Left kidney (tissue), 2 donors: ENCODE measurements around the gene PNMA1. TPM values are rescaled to one million over a fixed set of nuclear protein-coding genes. Genes with fewer than 3 reads are reported as not detected.
"Not testable (repeated sequence)": the region's sequence is repeated elsewhere in the genome, so short reads cannot be mapped to it uniquely, and the experiment has no call there.

Experiments
- DNase-seq: peaks from one replicate; pipeline ENCODE4 v3.0.0-alpha.2; 2013
- polyA plus RNA-seq: library from polyadenylated mRNA; unstranded; fragments of 120-200 nt; gene quantifications from one replicate; pipeline ENCODE4 v1.2.1, GENCODE V29; 2013; ENCODE audit not compliant: insufficient read length

Gene PNMA1
- polyA plus RNA-seq, 1 donor, result 91.6 TPM

DNA sequence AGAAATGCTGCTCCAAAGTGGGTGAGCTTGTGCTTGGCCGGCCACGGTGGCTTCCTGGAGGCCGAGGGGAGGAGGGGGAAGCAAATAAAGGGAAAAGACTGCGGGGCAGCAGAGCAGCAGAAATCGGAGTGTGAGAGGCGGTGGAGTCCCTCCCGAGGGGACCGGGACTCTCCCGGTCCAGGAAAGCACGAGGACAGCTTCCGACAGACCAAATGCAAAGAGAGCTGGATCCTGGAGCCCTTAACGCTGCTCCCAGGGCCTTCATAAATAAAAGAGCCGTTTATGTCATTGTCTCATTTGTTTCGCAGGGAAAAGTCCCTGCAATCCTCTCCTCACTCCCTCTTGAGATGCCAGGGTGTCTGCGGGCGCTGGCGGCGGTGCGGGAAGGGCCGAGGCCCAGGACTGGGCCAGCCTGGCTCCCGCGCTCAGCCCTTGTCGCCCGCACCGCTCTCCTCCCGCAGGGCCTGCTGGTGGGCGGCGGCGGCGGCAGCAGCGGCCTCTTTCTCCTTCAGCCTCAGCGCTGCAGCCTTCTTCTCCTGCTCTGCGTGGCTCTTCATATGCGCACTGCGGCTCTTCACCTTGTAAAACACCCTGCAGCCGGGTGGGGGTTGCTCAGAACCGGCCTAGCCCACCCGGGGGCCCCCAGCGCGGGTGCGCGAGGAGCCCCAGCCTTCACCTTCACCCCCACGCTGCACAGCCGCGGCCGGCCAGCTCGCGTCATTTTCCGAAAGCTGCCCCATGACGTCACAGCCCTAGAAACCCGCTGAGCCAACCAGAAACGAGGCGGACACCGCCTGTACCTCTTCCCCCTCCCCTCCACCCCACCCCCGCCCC lies 4.5 kb upstream of the PNMA1 start:
- DNase-seq, result peak; percentile 77

DNA sequence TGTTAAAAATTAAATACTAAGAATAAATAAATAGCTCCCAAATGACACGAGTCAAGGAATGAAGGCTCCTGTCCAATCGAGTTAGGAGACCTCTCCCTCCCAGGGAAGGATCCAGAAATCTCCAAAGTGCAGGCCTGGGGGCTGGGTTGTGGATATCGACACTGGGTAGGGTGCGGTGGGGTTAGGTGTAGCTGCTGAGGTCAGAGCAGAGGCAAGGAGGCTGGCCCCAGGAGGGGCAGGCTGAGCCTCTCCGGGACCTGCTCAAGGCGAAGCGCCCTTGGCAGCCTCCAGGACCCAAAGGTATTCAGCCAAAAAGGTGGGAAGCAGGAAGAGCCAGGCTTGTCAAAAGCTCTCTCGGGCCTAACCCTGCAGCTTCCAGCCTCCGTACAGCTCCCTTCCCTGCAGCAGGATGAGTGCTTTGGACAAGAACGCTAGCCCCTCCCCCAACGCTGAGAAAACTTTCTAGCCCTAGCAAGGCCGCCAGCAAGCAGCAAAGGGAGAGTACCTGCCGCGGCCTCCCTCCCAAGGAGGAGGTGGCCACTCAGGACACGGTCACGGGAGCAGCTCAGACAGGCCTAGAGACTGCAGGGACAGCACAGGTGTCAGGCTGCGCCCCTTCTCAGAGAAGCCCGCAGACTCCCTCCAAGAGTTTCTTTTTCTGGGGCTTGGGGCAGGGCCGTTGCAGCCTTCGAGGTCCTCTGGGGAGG lies 3.7 kb upstream of the PNMA1 start:
- peak; percentile 81 for DNase-seq

DNA sequence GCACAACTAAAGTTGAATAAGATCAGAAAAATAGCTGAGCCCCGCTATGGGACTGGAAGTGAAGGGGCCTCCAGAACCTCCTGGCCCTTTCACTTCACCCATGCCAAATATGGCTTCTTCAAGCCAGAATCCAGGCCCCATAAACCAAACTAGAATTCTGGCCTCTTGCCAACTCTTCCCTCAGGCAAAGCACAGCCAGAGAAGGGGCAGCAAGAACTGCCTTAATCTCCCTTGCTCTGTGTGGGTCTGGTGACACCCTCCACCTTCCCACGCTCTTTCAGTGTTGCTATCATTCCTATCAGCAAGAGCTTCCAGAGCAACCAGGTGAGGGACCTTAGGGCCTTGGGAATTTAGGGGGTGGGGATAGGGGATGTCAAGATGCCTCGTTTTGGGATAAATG lies 3.1 kb upstream of the PNMA1 start:
- peak; percentile 66 for DNase-seq

DNA sequence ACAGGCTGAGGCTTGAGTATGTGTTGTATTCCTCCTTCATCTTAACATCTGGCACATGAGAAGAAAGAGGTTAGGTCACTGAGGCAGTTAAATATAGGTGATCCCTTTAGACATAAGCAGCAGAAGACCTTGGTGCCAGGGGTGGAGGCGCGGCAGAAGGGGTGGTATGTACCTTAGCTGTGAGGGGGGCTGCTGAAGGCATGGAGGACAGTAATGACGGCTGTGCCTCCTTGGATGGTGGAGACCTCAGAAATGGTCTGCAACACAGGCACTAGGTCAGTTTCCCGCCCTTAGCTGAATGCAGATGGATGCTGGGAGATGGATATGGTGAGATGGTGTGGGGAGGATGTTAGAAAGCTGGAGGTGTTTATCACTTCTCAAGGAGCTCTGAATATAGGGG lies 1.5 kb upstream of the PNMA1 start:
- DNase-seq, result no peak

DNA sequence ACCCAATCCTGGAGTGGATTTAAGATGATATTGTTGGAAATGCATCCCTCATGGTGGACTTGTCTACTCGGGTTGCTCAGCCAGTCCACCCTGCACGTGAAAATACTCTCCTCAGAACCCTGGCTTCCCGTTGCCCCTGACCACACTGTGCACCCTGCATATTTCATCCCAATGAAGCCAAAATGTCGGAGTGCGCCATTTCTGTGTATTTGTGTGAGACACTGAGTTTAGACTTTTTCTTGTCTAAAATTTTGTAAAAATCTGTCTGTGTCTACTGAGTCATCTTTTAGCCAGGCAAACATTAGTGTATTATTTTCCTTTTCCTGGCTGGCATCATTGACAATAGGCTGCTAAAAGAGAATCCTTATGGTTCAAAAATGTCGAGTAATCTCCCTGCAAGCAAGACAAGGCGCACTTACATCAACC lies 485 bp upstream of the PNMA1 start:
- DNase-seq, result no peak

DNA sequence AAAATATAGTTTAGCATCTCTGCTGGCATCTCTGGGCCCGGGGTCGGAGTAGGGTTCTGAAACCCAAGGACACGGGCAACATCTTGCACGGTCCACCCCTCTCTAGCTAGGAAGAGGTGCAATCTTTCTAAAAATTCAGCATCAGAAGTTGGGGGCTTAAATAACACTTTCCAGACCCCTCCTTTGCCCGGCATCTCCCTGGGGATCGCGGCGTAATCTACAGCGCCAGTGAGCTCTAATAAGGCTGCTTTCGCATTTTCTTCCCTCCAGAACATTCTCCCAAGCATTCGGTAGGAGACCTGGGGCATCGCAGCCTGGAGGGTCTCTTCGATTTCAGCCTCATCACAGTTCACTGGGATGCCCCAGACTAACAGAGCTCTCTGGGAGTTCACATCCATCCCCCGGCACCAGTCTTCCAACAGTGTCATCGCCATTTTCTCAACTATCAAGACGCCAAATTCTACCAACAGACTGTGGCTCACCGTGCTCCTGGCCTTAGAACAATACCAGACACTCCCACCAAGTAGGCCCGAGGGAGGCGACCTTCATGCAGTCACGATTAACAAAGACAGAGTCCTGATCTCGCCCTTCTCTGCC lies 880 bp downstream of the PNMA1 start:
- DNase-seq, result no peak

DNA sequence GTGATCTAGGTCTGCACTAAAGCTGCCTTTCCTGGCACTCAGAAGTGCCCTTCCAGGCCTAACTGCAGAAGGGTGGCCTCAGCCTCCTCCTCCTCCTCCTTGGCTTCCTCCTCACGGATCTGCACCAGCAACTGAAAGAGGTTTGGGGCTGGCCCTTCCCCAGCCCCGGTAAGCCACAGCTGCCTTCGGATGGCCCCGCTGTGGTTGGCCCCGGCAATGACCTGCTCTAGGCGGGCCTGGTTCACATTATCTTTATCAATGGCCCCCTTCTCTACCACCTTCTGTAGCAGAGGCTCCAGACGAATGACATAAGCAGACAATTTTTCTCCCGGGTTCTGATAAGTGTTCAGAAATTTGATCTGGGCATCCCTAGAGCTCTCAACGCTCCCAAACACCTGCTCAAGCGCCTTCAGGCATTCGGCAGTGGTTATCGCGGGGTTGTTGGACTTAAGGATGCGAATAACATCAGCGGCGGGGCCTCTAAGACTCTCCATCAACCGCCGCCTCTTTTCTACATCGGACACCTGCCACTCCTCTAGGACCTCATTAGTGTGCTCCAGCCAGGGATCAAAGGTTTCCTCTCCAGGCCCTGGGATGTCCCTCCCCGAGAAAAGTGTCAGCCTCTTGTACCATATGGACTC lies 1.5 kb downstream of the PNMA1 start:
- DNase-seq, result no peak

DNA sequence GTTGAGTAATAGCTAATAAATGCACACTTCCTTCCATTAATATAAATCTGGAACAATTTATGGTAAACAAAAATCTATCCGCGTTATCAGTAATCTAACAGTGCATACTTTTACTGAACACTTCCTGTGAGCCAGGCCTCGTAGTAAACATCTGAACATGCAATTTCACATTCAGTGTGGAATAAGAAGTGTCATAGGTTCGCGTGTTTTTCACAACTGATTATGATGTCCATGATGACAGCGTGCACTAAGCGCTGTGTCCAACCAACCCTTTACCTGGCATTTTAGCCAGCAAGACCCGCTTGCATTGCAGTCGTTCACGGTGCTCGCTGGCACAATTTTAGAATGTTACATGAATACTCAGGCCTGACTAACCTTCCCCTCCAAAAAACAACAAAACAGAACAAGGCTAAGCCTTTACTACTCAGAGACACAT lies 2.1 kb downstream of the PNMA1 start:
- no peak for DNase-seq

DNA sequence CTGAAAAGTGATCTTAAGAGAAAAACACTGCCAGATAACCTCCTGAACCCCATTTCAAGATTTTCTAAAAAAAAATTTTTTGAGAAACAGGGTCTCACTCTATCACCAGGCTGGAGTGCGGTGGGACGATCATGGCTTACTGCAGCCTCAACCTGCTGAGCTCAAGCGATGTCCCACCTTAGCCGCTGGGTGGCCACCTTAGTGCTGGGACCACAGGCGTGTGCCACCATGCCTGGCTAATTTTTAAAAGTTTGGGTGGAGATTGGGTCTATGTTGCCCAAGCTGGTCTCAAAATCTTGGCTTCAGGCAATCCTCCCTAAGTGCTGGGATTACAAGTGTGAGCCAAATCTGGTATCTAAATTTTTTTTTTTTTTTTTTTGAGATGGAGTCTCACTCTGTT lies 3.4 kb downstream of the PNMA1 start:
- DNase-seq, result no peak

DNA sequence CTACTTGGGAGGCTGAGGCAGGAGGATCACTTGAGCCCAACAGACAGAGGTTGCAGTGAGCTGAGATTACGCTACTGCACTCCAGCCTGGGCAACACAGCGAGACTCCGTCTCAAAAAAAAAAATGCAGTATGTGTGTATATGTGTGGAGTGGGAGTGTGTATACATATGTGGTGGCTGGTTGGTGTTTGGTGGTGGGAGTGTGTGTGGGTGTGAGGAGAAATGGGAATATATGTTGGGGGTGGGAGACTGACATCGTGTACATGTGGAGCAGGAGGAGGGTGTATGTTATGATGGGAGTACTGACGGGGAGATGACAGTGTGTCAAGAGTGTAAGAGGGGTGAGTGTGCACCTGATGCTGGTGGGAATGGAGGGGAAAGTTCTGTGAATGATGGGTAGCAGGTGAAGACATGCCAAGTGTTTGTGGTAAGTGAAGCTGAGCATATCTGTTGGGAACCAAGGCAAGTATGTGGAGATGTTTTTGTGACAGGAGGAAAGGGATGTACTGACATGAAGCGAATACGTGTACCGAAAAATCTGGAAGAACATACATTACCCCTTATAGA lies 4.2 kb downstream of the PNMA1 start:
- no peak for DNase-seq

DNA sequence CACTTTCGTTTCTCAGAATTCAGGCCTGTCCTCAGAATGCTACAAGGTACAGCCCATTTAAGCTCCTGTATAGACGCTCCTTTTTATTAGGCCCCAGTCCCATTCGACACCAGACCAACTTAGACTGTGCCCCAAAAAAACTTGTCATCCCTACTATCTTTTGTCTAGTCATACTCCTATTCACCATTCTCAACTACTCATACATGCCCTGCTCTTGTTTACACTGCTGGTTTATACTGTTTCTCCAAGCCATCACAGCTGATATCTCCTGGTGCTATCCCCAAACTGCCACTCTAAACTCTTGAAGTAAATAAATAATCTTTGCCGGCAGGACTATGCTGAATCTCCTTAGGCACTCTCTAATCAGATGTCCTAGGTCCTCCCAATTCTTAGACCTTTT lies 6.1 kb downstream of the PNMA1 start:
- not testable (repeated sequence) for DNase-seq

DNA sequence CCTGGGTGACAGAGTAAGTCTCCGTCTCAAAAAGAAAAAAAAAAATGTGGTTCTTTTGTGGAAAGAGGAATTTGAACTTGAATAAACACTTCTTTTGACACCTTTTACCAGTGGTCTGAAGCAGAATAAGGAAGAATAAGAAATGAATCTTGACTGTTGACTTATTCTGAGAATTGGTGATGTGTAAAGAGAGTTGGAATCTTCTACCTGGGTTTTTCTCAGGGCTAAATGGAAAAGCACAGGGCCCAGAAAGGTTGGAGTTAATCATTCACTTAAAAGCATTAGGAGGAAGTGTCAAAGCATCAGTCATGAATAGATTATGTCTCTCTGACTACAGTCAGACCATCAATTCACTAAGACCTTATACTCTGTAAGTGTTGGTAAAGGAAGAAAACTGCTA lies 13.9 kb downstream of the PNMA1 start:
- DNase-seq, result no peak

DNA sequence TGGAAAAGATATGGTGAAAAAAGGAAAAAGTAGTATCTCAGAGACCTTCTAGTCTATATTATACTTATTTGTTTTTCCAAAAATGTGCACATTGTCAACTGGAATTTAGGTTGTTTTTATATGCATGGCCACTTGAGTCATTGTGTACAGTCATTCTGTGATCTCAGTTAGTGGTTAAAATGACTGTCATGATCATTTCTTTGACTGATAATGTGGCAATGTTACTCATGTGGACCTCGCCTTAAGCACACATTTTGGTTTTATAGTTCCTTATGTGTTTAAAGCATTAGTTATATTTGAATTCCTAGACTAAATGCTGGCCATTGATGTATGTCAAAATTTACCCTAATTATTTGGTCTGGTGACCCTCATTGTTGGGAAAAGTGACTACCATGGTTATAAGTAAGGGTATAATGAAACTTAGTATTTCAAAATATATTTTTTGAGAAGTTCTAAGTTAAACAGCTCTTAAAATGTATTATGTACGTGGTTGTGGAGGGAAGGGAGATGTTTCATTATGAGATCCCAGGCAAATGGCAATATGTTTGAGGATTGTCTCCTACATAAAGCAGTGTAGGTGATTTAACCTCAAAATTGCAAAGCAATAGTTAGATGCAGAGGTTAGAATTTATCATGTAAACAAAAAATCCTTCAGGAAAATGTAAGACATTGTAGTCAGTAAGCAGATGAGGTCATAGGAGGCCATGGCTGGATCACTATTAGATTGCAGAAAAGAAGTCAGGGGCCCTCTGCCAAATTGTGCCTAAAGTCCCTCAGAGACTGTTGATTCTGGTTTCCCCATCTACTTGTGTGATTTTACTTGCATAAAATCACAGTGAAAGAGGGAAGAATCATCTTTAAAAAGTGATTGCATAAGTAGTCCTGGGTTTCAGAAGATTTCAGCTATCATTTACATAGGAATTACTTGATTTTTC lies 17.5 kb downstream of the PNMA1 start:
- DNase-seq, result no peak

DNA sequence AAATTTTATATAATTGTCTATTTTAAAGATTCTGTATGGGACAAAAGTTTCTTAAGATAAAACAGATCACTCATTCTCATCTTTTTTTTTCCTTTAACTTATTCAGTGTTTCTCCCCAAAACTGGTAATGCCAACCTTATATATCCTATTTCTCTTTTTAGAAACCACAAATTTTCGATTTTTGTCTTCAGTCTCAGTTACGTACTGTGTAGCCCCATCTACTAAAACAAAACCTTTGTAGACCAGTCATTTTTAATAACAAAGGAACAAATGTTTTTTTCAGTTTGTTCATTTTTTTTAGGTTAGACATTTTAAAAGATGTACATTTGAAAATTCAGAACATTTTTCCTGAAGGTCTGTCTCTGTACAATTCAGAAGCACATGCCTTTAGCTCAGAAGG lies 18.2 kb downstream of the PNMA1 start:
- DNase-seq, result no peak

DNA sequence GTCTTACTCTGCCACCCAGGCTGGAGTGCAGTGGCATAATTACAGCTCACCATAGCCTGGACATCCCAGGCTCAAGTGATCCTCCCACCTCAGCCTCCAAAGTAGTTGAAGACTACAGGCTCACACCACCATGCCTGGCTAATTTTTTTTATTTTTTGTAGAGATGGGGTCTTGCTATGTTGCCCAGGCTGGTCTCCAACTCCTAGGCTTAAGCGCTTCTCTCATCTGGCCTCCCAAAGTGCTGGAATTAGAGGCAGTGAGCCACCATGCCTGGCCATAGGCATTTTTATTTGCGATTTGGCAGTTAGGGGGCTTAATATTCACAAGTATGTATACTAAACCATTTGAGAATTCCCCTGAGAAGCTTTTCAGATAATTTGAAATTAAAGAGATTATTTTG lies 19.1 kb downstream of the PNMA1 start:
- DNase-seq, result no peak

DNA sequence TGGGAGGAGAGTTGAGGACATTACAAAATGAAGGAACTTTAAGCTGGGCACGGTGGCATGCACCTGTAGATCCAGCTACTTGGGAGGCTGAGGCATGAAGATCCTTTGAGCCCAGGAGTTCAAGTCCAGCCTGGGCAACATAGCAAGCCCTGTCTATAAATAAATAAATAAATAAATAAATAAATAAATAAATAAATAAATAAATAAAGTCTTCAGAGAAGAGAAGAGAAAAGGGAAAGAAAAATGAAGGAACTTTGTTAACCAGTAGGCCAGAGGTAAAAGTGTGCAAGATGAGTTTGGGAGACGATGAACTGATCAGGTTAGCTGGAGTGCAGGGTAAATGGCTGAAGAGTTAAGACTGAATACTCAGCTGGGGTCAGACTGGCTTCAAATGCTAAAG lies 20.1 kb downstream of the PNMA1 start:
- DNase-seq, result no peak

DNA sequence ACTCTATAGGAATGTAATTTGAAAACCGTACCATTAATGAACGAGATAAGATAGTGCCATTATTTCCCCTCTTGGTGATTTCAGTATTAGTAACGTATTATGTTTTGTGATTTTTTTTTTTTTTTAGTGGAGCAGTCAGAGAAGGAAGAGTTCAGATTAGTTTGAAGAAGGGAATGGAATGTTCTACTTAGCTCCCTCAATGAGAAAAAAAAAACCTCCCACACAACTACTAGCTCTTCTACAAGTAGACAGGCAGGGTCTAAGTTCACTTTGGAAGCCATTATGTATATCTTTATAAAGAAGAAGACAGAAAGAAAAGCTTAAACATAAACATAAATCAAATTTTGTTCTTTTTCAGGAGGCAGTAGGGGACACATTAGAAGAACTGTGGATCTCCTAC lies 27.3 kb downstream of the PNMA1 start:
- DNase-seq, result no peak

DNA sequence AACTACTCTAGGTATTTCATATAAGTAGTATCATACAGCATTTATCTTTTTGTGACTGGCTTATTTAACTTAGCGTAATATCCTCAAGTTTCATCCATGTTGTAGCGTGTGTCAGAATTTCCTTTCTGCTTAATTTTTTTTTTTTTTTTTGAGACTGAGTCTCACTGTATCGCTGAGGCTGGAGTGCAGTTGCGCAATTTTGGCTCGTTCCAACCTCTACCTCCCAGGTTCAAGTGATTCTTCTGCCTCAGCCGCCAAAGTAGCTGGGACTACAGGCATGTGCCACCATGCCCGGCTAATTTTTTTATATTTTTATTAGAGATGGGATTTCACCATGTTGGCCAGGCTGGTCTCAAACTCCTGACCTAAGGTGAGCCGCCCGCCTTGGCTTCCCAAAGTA lies 28.9 kb downstream of the PNMA1 start:
- no peak for DNase-seq

DNA sequence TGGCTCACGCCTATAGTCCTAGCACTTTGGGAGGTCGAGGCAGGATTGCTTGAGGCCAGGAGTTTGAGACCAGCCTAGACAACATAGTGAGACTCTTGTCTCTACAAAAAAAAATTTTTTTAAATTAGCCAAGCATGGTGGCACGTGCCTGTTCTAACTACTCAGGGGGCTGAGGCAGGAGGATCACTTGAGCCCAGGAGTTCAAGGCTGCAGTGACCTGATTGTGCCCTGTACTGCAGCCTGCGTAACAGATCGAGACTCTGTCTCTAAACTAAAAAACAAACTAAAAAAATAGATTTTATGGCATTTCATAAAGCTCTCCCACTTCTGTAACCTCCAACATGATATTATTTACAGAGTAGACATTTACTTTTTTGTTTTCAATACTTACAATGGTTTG lies 29.6 kb downstream of the PNMA1 start:
- no peak for DNase-seq

DNA sequence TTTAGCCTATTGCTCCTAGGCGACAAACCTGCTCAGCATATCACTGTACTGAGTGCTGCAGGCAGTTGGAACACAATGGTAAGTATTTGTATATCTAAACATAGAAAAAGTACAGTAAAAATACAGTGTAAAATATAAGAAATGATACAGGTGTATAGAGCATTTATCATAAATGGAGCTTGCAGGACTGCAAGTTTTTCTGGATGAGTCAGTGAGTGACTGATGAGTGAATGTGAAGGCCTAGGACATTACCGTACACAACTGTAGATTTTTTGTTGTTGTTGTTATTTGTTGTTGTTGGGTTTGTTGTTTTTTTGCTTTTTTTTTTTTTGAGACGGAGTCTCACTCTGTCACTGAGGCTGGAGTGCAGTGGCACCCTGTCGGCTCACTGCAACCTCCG lies 33.4 kb downstream of the PNMA1 start:
- DNase-seq, result no peak

DNA sequence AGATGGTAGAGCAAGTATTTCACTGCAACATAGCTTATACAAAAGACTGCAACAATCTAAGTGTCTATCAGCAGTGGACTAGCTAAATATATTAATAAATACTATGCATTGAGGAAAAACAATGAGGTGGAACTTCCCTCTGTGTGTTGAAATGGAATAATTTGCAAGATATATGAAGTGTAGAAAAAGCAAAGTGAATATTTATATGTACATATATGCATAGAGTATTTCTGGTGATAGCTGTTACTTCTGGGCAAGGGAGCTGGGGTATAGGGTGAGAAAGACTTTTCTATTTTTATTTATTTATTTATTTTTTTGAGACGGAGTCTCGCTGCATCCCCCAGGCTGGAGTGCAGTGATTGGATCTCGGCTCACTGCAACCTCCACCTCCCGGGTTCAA lies 35.5 kb downstream of the PNMA1 start:
- DNase-seq, result no peak
